Left hindlimb (tissue), 1 donor: ENCODE data around the gene OSTC.

Experiments used
- DNase-seq: peaks from one replicate; pipeline ENCODE4 v3.0.0-alpha.2; 2018

OSTC gene

GRCh38 chr4:108650212-108651013, at the start of gene OSTC:
TSS of gene OSTC (plus strand) at chr4:108650599. CDS start at chr4:108650656, 57 bp downstream.
- peak; percentile 93 for DNase-seq

GRCh38 chr4:108601106-108601505, 49.3 kb upstream of the OSTC start:
- no peak for DNase-seq

GRCh38 chr4:108601532-108601931, 48.9 kb upstream of the OSTC start:
- no peak for DNase-seq

GRCh38 chr4:108602163-108602562, 48.2 kb upstream of the OSTC start:
- DNase-seq, result no peak

GRCh38 chr4:108607079-108607815, 43.2 kb upstream of the OSTC start:
- DNase-seq, result no peak

- no peak for DNase-seq
These were observed 39.0 kb upstream of the OSTC start for GRCh38 chr4:108611365-108611764.

GRCh38 chr4:108612365-108612764, 38.0 kb upstream of the OSTC start:
- DNase-seq, result no peak

GRCh38 chr4:108619372-108620100, 30.9 kb upstream of the OSTC start:
- no peak for DNase-seq

- DNase-seq, result peak; percentile 97
These were observed 30.1 kb upstream of the OSTC start, which contains the start of gene RPL34 for GRCh38 chr4:108620101-108620932. TSS of gene RPL34 (plus strand) at chr4:108620576. CDS start at chr4:108621960, 1,384 bp downstream.

GRCh38 chr4:108620933-108621905, 29.2 kb upstream of the OSTC start:
- no peak for DNase-seq

GRCh38 chr4:108622022-108622421, 28.4 kb upstream of the OSTC start:
- DNase-seq, result no peak

- no peak for DNase-seq
These were observed 27.6 kb upstream of the OSTC start for GRCh38 chr4:108622828-108623227.

- DNase-seq, result no peak
These were observed 25.9 kb upstream of the OSTC start for GRCh38 chr4:108624263-108625056.

GRCh38 chr4:108626056-108626455, 24.3 kb upstream of the OSTC start:
- DNase-seq, result no peak

- DNase-seq, result no peak
These were observed 22.0 kb upstream of the OSTC start for GRCh38 chr4:108628411-108628810.

- DNase-seq, result no peak
These were observed 15.2 kb upstream of the OSTC start for GRCh38 chr4:108635070-108635655.

- DNase-seq, result no peak
These were observed 14.2 kb upstream of the OSTC start for GRCh38 chr4:108636246-108636645.

GRCh38 chr4:108637856-108638255, 12.5 kb upstream of the OSTC start:
- no peak for DNase-seq

GRCh38 chr4:108644237-108644636, 6.2 kb upstream of the OSTC start:
- DNase-seq, result no peak

- DNase-seq, result no peak
These were observed 3.7 kb upstream of the OSTC start for GRCh38 chr4:108646706-108647105.
